Testis (tissue), 3 donors: ENCODE measurements around the gene DYNLL1. TPM values are rescaled to one million over a fixed set of nuclear protein-coding genes. Genes with fewer than 3 reads are reported as not detected.
A peak's percentile ranks its signal among the peaks of the same experiment; 100 is the strongest.
"Not testable (repeated sequence)": the region's sequence is repeated elsewhere in the genome, so short reads cannot be mapped to it uniquely, and the experiment has no call there.

Source experiments
- DNase-seq: peaks from one replicate; pipeline ENCODE4 v3.0.0-alpha.2; 2019
- H3K27ac ChIP-seq, 2 donors: fragments of 200-600 bp; sonication (generic); one replicate each; pipeline ENCODE4 v1.5.1; 2019
- H3K27me3 ChIP-seq: fragments of 200-600 bp; sonication (generic); one replicate; pipeline ENCODE4 v1.5.1; 2019
- H3K36me3 ChIP-seq: fragments of 200-600 bp; sonication (generic); one replicate; pipeline ENCODE4 v1.5.1; 2017; ENCODE audit warnings: low read depth; ENCODE audit errors: missing control alignments
- H3K4me1 ChIP-seq: fragments of 200-600 bp; sonication (generic); one replicate; pipeline ENCODE4 v1.5.1; 2019
- H3K4me3 ChIP-seq, 2 donors: fragments of 200-600 bp; sonication (generic); one replicate each; pipeline ENCODE4 v1.5.1; 2017 to 2019
- H3K9me3 ChIP-seq: fragments of 200-600 bp; sonication (generic); one replicate; pipeline ENCODE4 v1.5.1; 2017
- CTCF ChIP-seq, 3 experiments: fragments of 450-650 bp in 2 of 3; fragments of 200-600 bp in 1 of 3; sonication (generic) in 1 of 3; IDR thresholded peaks; one replicate each; pipeline ENCODE4 v1.5.1; 2016 to 2019; ENCODE audit warnings: antibody characterized with exemption in 3 of 3, mild to moderate bottlenecking in 2 of 3, moderate library complexity in 1 of 3
- POLR2A ChIP-seq: fragments of 450-650 bp; IDR thresholded peaks from one replicate; pipeline ENCODE4 v1.6.1; 2017; ENCODE audit warnings: antibody characterized with exemption, mild to moderate bottlenecking, moderate library complexity
- WGBS, 2 donors: methylation state at CpG; one replicate each; pipeline ENCODE4 v1.1.5; 2018; 5-methylcytosine and 5-hydroxymethylcytosine counted together
- intact Hi-C: fragments of 100-400 bp; cut with DNase I; formaldehyde crosslinking; loops from one replicate; pipeline ENCODE4 v1.15.1; 2023; ENCODE audit warnings: low total_unique reads
- polyA plus RNA-seq: library from polyadenylated mRNA; stranded (reverse); fragments of 350-450 nt; fragmentation: Illumina TruSeq; extraction: RNeasy Lipid Tissue Mini Kit (QIAGEN cat#74804); gene quantifications from one replicate; pipeline ENCODE4 v1.2.3, GENCODE V29; 2014; ENCODE audit warnings: low read depth, low replicate concordance; ENCODE audit not compliant: insufficient read depth
- total RNA-seq, 2 donors: library from RNA; depleted of rRNA; stranded (reverse); fragments of >200 nt; gene quantifications; one replicate each; pipeline ENCODE4 v1.2.3, GENCODE V29; 2016

DYNLL1 gene
- total and polyA plus RNA-seq, 3 donors from 2014 or later: 404 to 725 (median 461) TPM

GRCh38 chr12:120480211-120480610 is 15.7 kb upstream of the DYNLL1 start:
- no peak overlapping the region for H3K4me3 ChIP-seq
- intact Hi-C loops: no loop called here
- WGBS, 2 donors: 27 to 47% methylated on average over 1 of the region's 1 CpG
- no peak overlapping the region for H3K27ac ChIP-seq
- peaks cover 9% of the 10 kb centered on the region for H3K4me1 ChIP-seq
- H3K9me3 ChIP-seq: no peaks in the 10 kb centered on the region
- H3K27me3 ChIP-seq: no peaks in the 10 kb centered on the region
- TF ChIP-seq POLR2A (no peak), CTCF (IDR thresholded peaks at IDR 0.05) (no peak)
- H3K36me3 ChIP-seq: no peaks in the 10 kb centered on the region
- no peak for DNase-seq

GRCh38 chr12:120481022-120481767 is 14.7 kb upstream of the DYNLL1 start:
- no peaks in the 10 kb centered on the region for H3K36me3 ChIP-seq
- no peak for DNase-seq
- TF ChIP-seq POLR2A (no peak), CTCF (IDR thresholded peaks at IDR 0.05) (no peak)
- no peaks in the 10 kb centered on the region for H3K9me3 ChIP-seq
- peaks cover 7% of the 10 kb centered on the region for H3K4me1 ChIP-seq
- WGBS, 2 donors: 92 to 95% methylated on average over 9 of the region's 9 CpGs
- intact Hi-C loops: no loop called here
- no peak overlapping the region for H3K27ac ChIP-seq
- no peak overlapping the region for H3K4me3 ChIP-seq
- no peaks in the 10 kb centered on the region for H3K27me3 ChIP-seq

GRCh38 chr12:120483621-120484020 is 12.3 kb upstream of the DYNLL1 start:
- Histone ChIP-seq H3K4me3 (no peak overlapping the region), H3K36me3 (no peaks in the 10 kb centered on the region), H3K27ac (no peak overlapping the region), H3K4me1 (peaks cover 19% of the 10 kb centered on the region), H3K9me3 (no peaks in the 10 kb centered on the region), H3K27me3 (no peaks in the 10 kb centered on the region)
- 40 to 50% methylated on average over 1 of the region's 1 CpG for WGBS, 2 donors
- intact Hi-C loops: no loop called here
- no peak for DNase-seq
- TF ChIP-seq POLR2A (no peak), CTCF (IDR thresholded peaks at IDR 0.05) (no peak)

GRCh38 chr12:120485961-120486881 is 9.7 kb upstream of the DYNLL1 start:
- no peaks in the 10 kb centered on the region for H3K9me3 ChIP-seq
- H3K36me3 ChIP-seq: no peaks in the 10 kb centered on the region
- no peak for TF ChIP-seq POLR2A
- no peak for TF ChIP-seq CTCF (IDR thresholded peaks at IDR 0.05)
- no peak overlapping the region for H3K4me3 ChIP-seq
- intact Hi-C loops: no loop called here
- H3K27ac ChIP-seq: peak overlapping the region in 1 of 2 donors; percentile 2
- no peaks in the 10 kb centered on the region for H3K27me3 ChIP-seq
- 63 to 73% methylated on average over 7 of the region's 7 CpGs for WGBS, 2 donors
- DNase-seq: no peak
- peaks cover 38% of the 10 kb centered on the region for H3K4me1 ChIP-seq

GRCh38 chr12:120487552-120487951 is 8.4 kb upstream of the DYNLL1 start:
- 30 to 57% methylated on average over 7 of the region's 7 CpGs for WGBS, 2 donors
- H3K4me3 ChIP-seq, H3K9me3 ChIP-seq, H3K36me3 ChIP-seq, H3K27me3 ChIP-seq, intact Hi-C loops: not testable (repeated sequence)
- H3K4me1 ChIP-seq: peaks cover 43% of the 10 kb centered on the region
- H3K27ac ChIP-seq: peak overlapping the region; percentile 16 to 83
- DNase-seq: peak; percentile 83
